HepG2 (cell line): ENCODE data around the gene IZUMO4. TPM values are rescaled to one million over a fixed set of nuclear protein-coding genes. Genes with fewer than 3 reads are reported as not detected.

Experiments
- ARHGAP35 ChIP-seq: sonication (generic); formaldehyde crosslinking; IDR thresholded peaks from 2 replicates; pipeline ENCODE4 v1.9.0; 2022; ENCODE audit warnings: mild to moderate bottlenecking, inconsistent platforms, moderate library complexity, missing genetic modification reagents, borderline replicate concordance
- BCL3 ChIP-seq: sonication (generic); formaldehyde crosslinking; IDR thresholded peaks from 2 replicates; pipeline ENCODE4 v1.5.1; 2020; ENCODE audit warnings: mild to moderate bottlenecking, missing genetic modification reagents, moderate library complexity
- DR1 ChIP-seq: sonication (generic); formaldehyde crosslinking; IDR thresholded peaks from 2 replicates; pipeline ENCODE4 v1.8.0; 2021; ENCODE audit warnings: mild to moderate bottlenecking, missing genetic modification reagents, inconsistent platforms
- GABPB1 ChIP-seq: IDR thresholded peaks from 2 replicates; pipeline ENCODE4 v1.6.1; 2016; ENCODE audit warnings: mild to moderate bottlenecking, missing genetic modification reagents, moderate library complexity, missing compliant biosample characterization
- HMG20B ChIP-seq: conservative IDR thresholded peaks from 2 replicates; pipeline ENCODE4 v1.6.1; 2016; ENCODE audit warnings: missing genetic modification reagents, missing compliant biosample characterization
- HOMEZ ChIP-seq: IDR thresholded peaks from 2 replicates; pipeline ENCODE4 v1.6.1; 2016; ENCODE audit warnings: low read depth
- KDM1A ChIP-seq: IDR thresholded peaks from 2 replicates; pipeline ENCODE4 v1.6.1; 2016; ENCODE audit warnings: missing compliant biosample characterization
- MIER2 ChIP-seq: IDR thresholded peaks from 2 replicates; pipeline ENCODE4 v1.6.1; 2016; ENCODE audit warnings: missing biosample characterization, missing genetic modification reagents
- MXD3 ChIP-seq: IDR thresholded peaks from 2 replicates; pipeline ENCODE4 v1.6.1; 2016; ENCODE audit warnings: mild to moderate bottlenecking, missing biosample characterization, missing genetic modification reagents
- NCOA2 ChIP-seq: sonication (generic); formaldehyde crosslinking; IDR thresholded peaks from 2 replicates; pipeline ENCODE4 v1.8.0; 2022; ENCODE audit warnings: inconsistent platforms
- PHF5A ChIP-seq: IDR thresholded peaks from one replicate; pipeline ENCODE4 v1.6.1; 2018; ENCODE audit warnings: low read depth, missing genetic modification reagents; ENCODE audit not compliant: unreplicated experiment
- POLR2A ChIP-seq, 2 experiments: IDR thresholded peaks; 2 replicates each; pipeline ENCODE4 v1.6.1; 2011; ENCODE audit warnings: low read depth in 2 of 2, low read length in 2 of 2, mild to moderate bottlenecking in 1 of 2, moderate library complexity in 1 of 2; ENCODE audit not compliant: insufficient read depth in 1 of 2
- POLR2AphosphoS5 ChIP-seq: IDR thresholded peaks from 2 replicates; pipeline ENCODE4 v1.6.1; 2012; ENCODE audit warnings: low read depth, low read length
- RBFOX2 ChIP-seq: fragments of 200-400 bp; formaldehyde crosslinking; IDR thresholded peaks from 2 replicates; pipeline ENCODE4 v1.6.1; 2017; ENCODE audit warnings: low read depth, mild to moderate bottlenecking, low read length
- RFX1 ChIP-seq: fragments of 450-650 bp; IDR thresholded peaks from 2 replicates; pipeline ENCODE4 v1.6.1; 2017
- SATB2 ChIP-seq: sonication (generic); formaldehyde crosslinking; IDR thresholded peaks from 2 replicates; pipeline ENCODE4 v1.5.0; 2020; ENCODE audit warnings: missing genetic modification reagents
- ZBTB20 ChIP-seq: sonication (generic); formaldehyde crosslinking; IDR thresholded peaks from 2 replicates; pipeline ENCODE4 v1.8.1; 2023; ENCODE audit warnings: missing genetic modification reagents, low read depth, mild to moderate bottlenecking, borderline replicate concordance
- ZBTB7A ChIP-seq: sonication (generic); formaldehyde crosslinking; IDR thresholded peaks from 2 replicates; pipeline ENCODE4 v1.8.0; 2022; ENCODE audit warnings: mild to moderate bottlenecking, missing genetic modification reagents
- ZNF318 ChIP-seq: sonication (generic); formaldehyde crosslinking; IDR thresholded peaks from 2 replicates; pipeline ENCODE4 v1.4.0; 2020; ENCODE audit warnings: mild to moderate bottlenecking, missing genetic modification reagents
- ZNF549 ChIP-seq: sonication (generic); formaldehyde crosslinking; IDR thresholded peaks from 2 replicates; pipeline ENCODE4 v1.5.0; 2020; ENCODE audit warnings: missing genetic modification reagents
- polyA plus RNA-seq, 8 experiments: library from polyadenylated mRNA; depleted of rRNA in 3 of 8; stranded (reverse) in 7 of 8; unstranded in 1 of 8; fragments of >200 nt; fragmentation: Illumina TruSeq in 4 of 8; extraction: Trizol in 4 of 8; gene quantifications; 2 replicates each; pipeline versions ENCODE4 v1.2.1 to v1.2.3, GENCODE V29; 2011 to 2016; ENCODE audit warnings: low read depth in 4 of 8, missing spikeins in 1 of 8, mixed read lengths in 1 of 8; ENCODE audit not compliant: insufficient read depth in 1 of 8
- total RNA-seq, 5 experiments: library from RNA; depleted of rRNA; stranded (reverse); fragments of >200 nt; fragmentation: Illumina TruSeq; extraction: Trizol; gene quantifications; 2 replicates each; pipeline ENCODE4 v1.2.3, GENCODE V29; 2016; ENCODE audit warnings: low read depth in 1 of 5

IZUMO4 gene
- total and polyA plus RNA-seq, 2 of the 13 experiments (the other 11 are each of a cell fraction or from before 2014, with no cell fraction given): 0.77 to 3.9 TPM

GRCh38 chr19:2050991-2051772 lies 45.5 kb upstream of the IZUMO4 start, which contains the start of gene MKNK2 (continued):
- TF ChIP-seq RBFOX2 (peak; percentile 96), MXD3 (CRISPR knock-in tag) (peak; percentile 67), ARHGAP35 (peak; percentile 72; the same call in 1 of the 2 replicates), KDM1A (peak; percentile 99), DR1 (CRISPR knock-in tag) (peak; percentile 98), SATB2 (CRISPR knock-in tag) (no peak), PHF5A (CRISPR knock-in tag) (no peak), BCL3 (CRISPR knock-in tag) (no peak; the same call in 1 of the 2 replicates), RFX1 (no peak), HMG20B (no peak), NCOA2 (no peak), ZBTB7A (CRISPR knock-in tag) (peak; percentile 93), ZBTB20 (CRISPR knock-in tag) (peak; percentile 71; the same call in 1 of the 2 replicates), MIER2 (CRISPR knock-in tag) (no peak), POLR2AphosphoS5 (peak; percentile 92), GABPB1 (CRISPR knock-in tag) (peak; percentile 68; the same call in 1 of the 2 replicates), HOMEZ (CRISPR knock-in tag) (peak; percentile 32; the same call in 1 of the 2 replicates), ZNF318 (CRISPR knock-in tag) (no peak), ZNF549 (CRISPR knock-in tag) (no peak), POLR2A (IDR thresholded peaks at IDR 0.05; ENCODE audit: insufficient read depth in 1 of 2, low read depth in 2 of 2, low read length in 2 of 2) (peak; percentile 95 to 98)
